ENCODE measurements around the gene COX19.
"Not testable (repeated sequence)": the region's sequence is repeated elsewhere in the genome, so short reads cannot be mapped to it uniquely, and the experiment has no call there.

Gene COX19

GRCh38 chr7:946256-946996 is 28.9 kb downstream of the COX19 start:
- H3K4me1 Mint-ChIP-seq, result peaks cover 16% of the 10 kb centered on the region
- no peak overlapping the region for H3K27ac Mint-ChIP-seq
- no peaks in the 10 kb centered on the region for H3K36me3 Mint-ChIP-seq
- ATAC-seq (ENCODE audit: low read depth), result no peak
- no peak for DNase-seq (ENCODE audit: low spot score in 2 of 2)
- peaks cover 2% of the 10 kb centered on the region for H3K9me3 Mint-ChIP-seq
- H3K27me3 Mint-ChIP-seq, result peaks cover 4% of the 10 kb centered on the region
- H3K4me3 Mint-ChIP-seq, result no peak overlapping the region

- Mint-ChIP-seq H3K27ac (no peak overlapping the region), H3K4me3 (no peak overlapping the region), H3K27me3 (peaks cover 4% of the 10 kb centered on the region), H3K9me3 (peaks cover 4% of the 10 kb centered on the region), H3K4me1 (peaks cover 18% of the 10 kb centered on the region), H3K36me3 (no peaks in the 10 kb centered on the region)
- ATAC-seq (ENCODE audit: low read depth) (no peak), DNase-seq (ENCODE audit: low spot score in 2 of 2) (no peak)
Observed at GRCh38 chr7:945556-946255, 29.6 kb downstream of the COX19 start.

GRCh38 chr7:945147-945555 is 30.2 kb downstream of the COX19 start:
- Mint-ChIP-seq H3K9me3 (peaks cover 5% of the 10 kb centered on the region), H3K4me1 (peaks cover 14% of the 10 kb centered on the region), H3K4me3 (no peak overlapping the region), H3K36me3 (no peaks in the 10 kb centered on the region), H3K27me3 (peaks cover 4% of the 10 kb centered on the region), H3K27ac (no peak overlapping the region)
- DNase-seq (ENCODE audit: low spot score in 2 of 2), result no peak
- no peak for ATAC-seq (ENCODE audit: low read depth)

- ATAC-seq (ENCODE audit: low read depth) (no peak), DNase-seq (ENCODE audit: low spot score in 2 of 2) (no peak)
- Mint-ChIP-seq H3K9me3 (peaks cover 6% of the 10 kb centered on the region), H3K36me3 (no peaks in the 10 kb centered on the region), H3K4me3 (no peak overlapping the region), H3K27me3 (peaks cover 4% of the 10 kb centered on the region), H3K27ac (no peak overlapping the region), H3K4me1 (peaks cover 14% of the 10 kb centered on the region)
Observed at GRCh38 chr7:944744-945143, 30.6 kb downstream of the COX19 start.

GRCh38 chr7:943793-944192 is 31.6 kb downstream of the COX19 start:
- not testable (repeated sequence) for H3K36me3 Mint-ChIP-seq; DNase-seq (ENCODE audit: low spot score in 2 of 2); H3K27me3 Mint-ChIP-seq; H3K4me1 Mint-ChIP-seq; H3K9me3 Mint-ChIP-seq; H3K4me3 Mint-ChIP-seq; H3K27ac Mint-ChIP-seq; ATAC-seq (ENCODE audit: low read depth)

- Mint-ChIP-seq H3K9me3 (peaks cover 6% of the 10 kb centered on the region), H3K4me3 (no peak overlapping the region), H3K27me3 (peaks cover 2% of the 10 kb centered on the region), H3K27ac (no peak overlapping the region), H3K4me1 (peaks cover 3% of the 10 kb centered on the region), H3K36me3 (no peaks in the 10 kb centered on the region)
- DNase-seq (ENCODE audit: low spot score in 2 of 2), result no peak
- ATAC-seq (ENCODE audit: low read depth), result no peak
Observed at GRCh38 chr7:940599-941408, 34.5 kb downstream of the COX19 start.

- no peak overlapping the region for H3K27ac Mint-ChIP-seq
- H3K4me1 Mint-ChIP-seq, result peaks cover 3% of the 10 kb centered on the region
- H3K27me3 Mint-ChIP-seq, result peaks cover 2% of the 10 kb centered on the region
- H3K36me3 Mint-ChIP-seq, result no peaks in the 10 kb centered on the region
- no peak overlapping the region for H3K4me3 Mint-ChIP-seq
- ATAC-seq (ENCODE audit: low read depth), result no peak
- no peak for DNase-seq (ENCODE audit: low spot score in 2 of 2)
- H3K9me3 Mint-ChIP-seq, result peaks cover 6% of the 10 kb centered on the region
Observed at GRCh38 chr7:939843-940242, 35.5 kb downstream of the COX19 start.

GRCh38 chr7:938546-939185 is 36.7 kb downstream of the COX19 start:
- ATAC-seq (ENCODE audit: low read depth), result no peak
- Mint-ChIP-seq H3K27ac (no peak overlapping the region), H3K36me3 (no peaks in the 10 kb centered on the region), H3K4me1 (peaks cover 3% of the 10 kb centered on the region), H3K27me3 (peaks cover 2% of the 10 kb centered on the region), H3K9me3 (peaks cover 6% of the 10 kb centered on the region), H3K4me3 (no peak overlapping the region)
- DNase-seq (ENCODE audit: low spot score in 2 of 2), result no peak

GRCh38 chr7:937856-938484 is 37.4 kb downstream of the COX19 start:
- peaks cover 2% of the 10 kb centered on the region for H3K27me3 Mint-ChIP-seq
- H3K36me3 Mint-ChIP-seq, result no peaks in the 10 kb centered on the region
- DNase-seq (ENCODE audit: low spot score in 2 of 2) (no peak), ATAC-seq (ENCODE audit: low read depth) (no peak)
- no peak overlapping the region for H3K4me3 Mint-ChIP-seq
- H3K4me1 Mint-ChIP-seq, result peaks cover 3% of the 10 kb centered on the region
- no peak overlapping the region for H3K27ac Mint-ChIP-seq
- peaks cover 6% of the 10 kb centered on the region for H3K9me3 Mint-ChIP-seq

GRCh38 chr7:936386-937054 is 38.8 kb downstream of the COX19 start:
- H3K4me1 Mint-ChIP-seq, result peaks cover 3% of the 10 kb centered on the region
- H3K36me3 Mint-ChIP-seq, result peaks cover 2% of the 10 kb centered on the region
- H3K27me3 Mint-ChIP-seq, result no peaks in the 10 kb centered on the region
- no peak overlapping the region for H3K27ac Mint-ChIP-seq
- peak overlapping the region; percentile 25 for H3K4me3 Mint-ChIP-seq
- H3K9me3 Mint-ChIP-seq, result peaks cover 3% of the 10 kb centered on the region
- no peak for ATAC-seq (ENCODE audit: low read depth)
- no peak for DNase-seq (ENCODE audit: low spot score in 2 of 2)

- no peak overlapping the region for H3K27ac Mint-ChIP-seq
- DNase-seq (ENCODE audit: low spot score in 2 of 2), result no peak
- peak overlapping the region; percentile 25 for H3K4me3 Mint-ChIP-seq
- peaks cover 2% of the 10 kb centered on the region for H3K9me3 Mint-ChIP-seq
- peaks cover under 1% of the 10 kb centered on the region for H3K4me1 Mint-ChIP-seq
- H3K27me3 Mint-ChIP-seq, result no peaks in the 10 kb centered on the region
- H3K36me3 Mint-ChIP-seq, result peaks cover 2% of the 10 kb centered on the region
- no peak for ATAC-seq (ENCODE audit: low read depth)
Observed at GRCh38 chr7:935874-936385, 39.4 kb downstream of the COX19 start.

GRCh38 chr7:935164-935873 is 40.0 kb downstream of the COX19 start:
- Mint-ChIP-seq H3K9me3 (peaks cover 2% of the 10 kb centered on the region), H3K27me3 (no peaks in the 10 kb centered on the region), H3K36me3 (peaks cover 2% of the 10 kb centered on the region), H3K27ac (no peak overlapping the region), H3K4me3 (no peak overlapping the region), H3K4me1 (no peaks in the 10 kb centered on the region)
- ATAC-seq (ENCODE audit: low read depth), result no peak
- DNase-seq (ENCODE audit: low spot score in 2 of 2), result no peak
